Adipose tissue (tissue), 3 donors: ENCODE measurements around the gene CLOCK. TPM values are rescaled to one million over a fixed set of nuclear protein-coding genes. Genes with fewer than 3 reads are reported as not detected.

ENCODE experiments used
- H3K27ac ChIP-seq: one replicate; pipeline ENCODE4 v1.5.1; 2013; ENCODE audit warnings: low read depth, low read length
- WGBS, 3 donors: extraction: QIAGEN DNeasy Blood & Tissue Kit; methylation state at CpG; one replicate each; pipeline ENCODE4 v1.1.7; 2013; 5-methylcytosine and 5-hydroxymethylcytosine counted together
- polyA plus RNA-seq, 3 donors: library from polyadenylated mRNA; stranded (reverse); fragments of 200-250 nt; gene quantifications; one replicate each; pipeline ENCODE4 v1.2.3, GENCODE V29; 2013
- donor health status: healthy with polysubstance abuse.
- donor health status: Bipolar disorder and iron deficiency.
- donor health status: healthy.

The CLOCK gene
- polyA plus RNA-seq, 3 donors, result 2.9 to 10.1 (median 8.2) TPM

- no peak overlapping the region for H3K27ac ChIP-seq
- 95 to 98% (median 96%) methylated on average over 2 of the region's 2 CpGs for WGBS, 3 donors
Measured at GRCh38 chr4:55440786-55441185, 105.9 kb downstream of the CLOCK start.

- H3K27ac ChIP-seq, result no peak overlapping the region
Measured at GRCh38 chr4:55439023-55439422, 107.7 kb downstream of the CLOCK start.

- WGBS, 3 donors, result 38 to 99% (median 88%) methylated on average over 2 of the region's 2 CpGs
- no peak overlapping the region for H3K27ac ChIP-seq
Measured at GRCh38 chr4:55438314-55438713, 108.4 kb downstream of the CLOCK start.

GRCh38 chr4:55437823-55438222, 108.9 kb downstream of the CLOCK start:
- no peak overlapping the region for H3K27ac ChIP-seq
- 49 to 87% (median 80%) methylated on average over 3 of the region's 3 CpGs for WGBS, 3 donors

GRCh38 chr4:55437356-55437796, 109.3 kb downstream of the CLOCK start:
- WGBS, 3 donors, result 50 to 91% (median 85%) methylated on average over 5 of the region's 5 CpGs
- no peak overlapping the region for H3K27ac ChIP-seq

- WGBS, 3 donors, result 23 to 50% (median 28%) methylated on average over 3 of the region's 3 CpGs
- no peak overlapping the region for H3K27ac ChIP-seq
Measured at GRCh38 chr4:55435141-55435841, 111.4 kb downstream of the CLOCK start.

- WGBS, 3 donors, result 71 to 85% (median 75%) methylated on average over 6 of the region's 6 CpGs
- H3K27ac ChIP-seq, result no peak overlapping the region
Measured at GRCh38 chr4:55431710-55432336, 114.9 kb downstream of the CLOCK start.

- WGBS, 3 donors, result 59 to 88% (median 82%) methylated on average over 3 of the region's 3 CpGs
- no peak overlapping the region for H3K27ac ChIP-seq
Measured at GRCh38 chr4:55424791-55425190, 121.9 kb downstream of the CLOCK start.

- no peak overlapping the region for H3K27ac ChIP-seq
- 71 to 92% (median 89%) methylated on average over 3 of the region's 3 CpGs for WGBS, 3 donors
Measured at GRCh38 chr4:55416176-55416575, 130.5 kb downstream of the CLOCK start.

GRCh38 chr4:55411621-55412020, 135.1 kb downstream of the CLOCK start:
- no peak overlapping the region for H3K27ac ChIP-seq
- 55 to 97% (median 95%) methylated on average over 6 of the region's 6 CpGs for WGBS, 3 donors

GRCh38 chr4:55410431-55410830, 136.3 kb downstream of the CLOCK start:
- 81 to 89% (median 83%) methylated on average over 8 of the region's 8 CpGs for WGBS, 3 donors
- no peak overlapping the region for H3K27ac ChIP-seq

GRCh38 chr4:55409468-55410171, 137.1 kb downstream of the CLOCK start:
- 46 to 53% (median 49%) methylated on average over 10 of the region's 10 CpGs for WGBS, 3 donors
- no peak overlapping the region for H3K27ac ChIP-seq

GRCh38 chr4:55407764-55408163, 138.9 kb downstream of the CLOCK start:
- no peak overlapping the region for H3K27ac ChIP-seq
- 47 to 94% (median 91%) methylated on average over 3 of the region's 3 CpGs for WGBS, 3 donors

GRCh38 chr4:55407119-55407518, 139.6 kb downstream of the CLOCK start:
- WGBS, 3 donors, result 90 to 94% (median 92%) methylated on average over 3 of the region's 3 CpGs
- H3K27ac ChIP-seq, result no peak overlapping the region

- H3K27ac ChIP-seq, result no peak overlapping the region
- 96 to 97% (median 96%) methylated on average over 2 of the region's 2 CpGs for WGBS, 3 donors
Measured at GRCh38 chr4:55406545-55406944, 140.2 kb downstream of the CLOCK start.

GRCh38 chr4:55405073-55405472, 141.6 kb downstream of the CLOCK start:
- WGBS, 3 donors, result 75 to 93% (median 93%) methylated on average over 3 of the region's 3 CpGs
- H3K27ac ChIP-seq, result no peak overlapping the region

GRCh38 chr4:55399581-55399980, 147.1 kb downstream of the CLOCK start:
- WGBS, 3 donors, result 54 to 84% (median 81%) methylated on average over 1 of the region's 1 CpG
- H3K27ac ChIP-seq, result no peak overlapping the region

GRCh38 chr4:55398966-55399365, 147.7 kb downstream of the CLOCK start:
- WGBS, 3 donors, result 30 to 63% (median 51%) methylated on average over 3 of the region's 3 CpGs
- peak overlapping the region; percentile 86 for H3K27ac ChIP-seq

- WGBS, 3 donors, result 27 to 52% (median 42%) methylated on average over 1 of the region's 1 CpG
- peak overlapping the region; percentile 89 for H3K27ac ChIP-seq
Measured at GRCh38 chr4:55398461-55398860, 148.2 kb downstream of the CLOCK start.
